ENCODE data around the gene DNAI1. TPM values are rescaled to one million over a fixed set of nuclear protein-coding genes. Genes with fewer than 3 reads are reported as not detected.

Gene DNAI1
- total and polyA plus RNA-seq, 12 donors = 0.09 to 0.28 (median 0.18) TPM; not detected in 9

- Histone ChIP-seq H3K27me3 (no peaks in the 10 kb centered on the region), H3K9me3 (no peaks in the 10 kb centered on the region), H3K4me3 (no peak overlapping the region), H3K4me1 (peaks cover 20 to 100% (median 85%) of the 10 kb centered on the region in 9 donors), H3K27ac (peak overlapping the region; percentile 23 to 93 (median 58)), H3K36me3 (no peaks in the 10 kb centered on the region)
- DNase-seq (no peak), ATAC-seq (no peak)
- TF ChIP-seq, protein P1, sequence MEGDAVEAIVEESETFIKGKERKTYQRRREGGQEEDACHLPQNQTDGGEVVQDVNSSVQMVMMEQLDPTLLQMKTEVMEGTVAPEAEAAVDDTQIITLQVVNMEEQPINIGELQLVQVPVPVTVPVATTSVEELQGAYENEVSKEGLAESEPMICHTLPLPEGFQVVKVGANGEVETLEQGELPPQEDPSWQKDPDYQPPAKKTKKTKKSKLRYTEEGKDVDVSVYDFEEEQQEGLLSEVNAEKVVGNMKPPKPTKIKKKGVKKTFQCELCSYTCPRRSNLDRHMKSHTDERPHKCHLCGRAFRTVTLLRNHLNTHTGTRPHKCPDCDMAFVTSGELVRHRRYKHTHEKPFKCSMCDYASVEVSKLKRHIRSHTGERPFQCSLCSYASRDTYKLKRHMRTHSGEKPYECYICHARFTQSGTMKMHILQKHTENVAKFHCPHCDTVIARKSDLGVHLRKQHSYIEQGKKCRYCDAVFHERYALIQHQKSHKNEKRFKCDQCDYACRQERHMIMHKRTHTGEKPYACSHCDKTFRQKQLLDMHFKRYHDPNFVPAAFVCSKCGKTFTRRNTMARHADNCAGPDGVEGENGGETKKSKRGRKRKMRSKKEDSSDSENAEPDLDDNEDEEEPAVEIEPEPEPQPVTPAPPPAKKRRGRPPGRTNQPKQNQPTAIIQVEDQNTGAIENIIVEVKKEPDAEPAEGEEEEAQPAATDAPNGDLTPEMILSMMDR (IDR thresholded peaks at IDR 0.05) = no peak
- WGBS, 2 donors = 55 to 56% methylated on average over 3 of the region's 3 CpGs
- intact Hi-C loops (cut with DNase I) = loop anchor here in 1 of 10 donors (2.0 kb wide), 1 partner anchor 37 kb away; no protein-coding TSS in a partner anchor
Observed at GRCh38 chr9:34451545-34451944, 7.1 kb upstream of the DNAI1 start.

DNA sequence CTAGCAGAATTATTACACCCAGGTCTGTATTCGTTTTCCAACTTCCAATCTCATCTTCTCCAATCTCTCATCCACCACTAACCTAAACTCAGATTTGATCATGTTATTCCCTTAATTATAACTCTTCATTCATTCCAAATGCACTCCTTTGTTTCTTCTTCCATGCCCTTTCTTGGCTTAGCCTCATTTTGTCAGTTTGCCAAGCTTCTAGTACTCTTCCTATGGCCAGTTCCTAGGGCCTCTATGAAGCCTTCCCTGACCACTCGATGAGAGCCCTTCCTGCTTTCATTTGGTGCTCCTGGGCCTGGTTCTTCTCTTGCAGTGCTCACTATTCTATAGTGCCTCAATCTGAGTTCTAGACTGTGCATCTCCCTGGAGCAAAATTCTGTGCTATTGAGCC lies 6.0 kb upstream of the DNAI1 start:
- no peak overlapping the region for H3K4me3 ChIP-seq
- H3K27me3 ChIP-seq = no peaks in the 10 kb centered on the region
- H3K9me3 ChIP-seq = no peaks in the 10 kb centered on the region
- TF ChIP-seq, protein P1 (IDR thresholded peaks at IDR 0.05) = no peak
- H3K27ac ChIP-seq = peak overlapping the region in 4 of 10 donors; percentile 54 to 93 (median 64)
- 68% methylated on average over 2 of the region's 2 CpGs for WGBS, 2 donors
- peaks cover 24 to 96% (median 84%) of the 10 kb centered on the region in 9 donors for H3K4me1 ChIP-seq
- no peaks in the 10 kb centered on the region for H3K36me3 ChIP-seq
- ATAC-seq = no peak
- no peak for DNase-seq
- intact Hi-C loops (cut with DNase I) = no loop called here

- H3K27me3 ChIP-seq = no peaks in the 10 kb centered on the region
- peak; percentile 22 to 64 for DNase-seq
- peaks cover 24 to 83% (median 75%) of the 10 kb centered on the region in 9 donors for H3K4me1 ChIP-seq
- ATAC-seq = peak in 4 of 8 donors; percentile 12 to 20 (median 14)
- H3K4me3 ChIP-seq = no peak overlapping the region
- H3K9me3 ChIP-seq = no peaks in the 10 kb centered on the region
- H3K36me3 ChIP-seq = no peaks in the 10 kb centered on the region
- peak overlapping the region in 8 of 10 donors; percentile 23 to 93 (median 56) for H3K27ac ChIP-seq
- WGBS, 2 donors = 61 to 73% methylated on average over 3 of the region's 3 CpGs
- intact Hi-C loops (cut with DNase I) = no loop called here
- TF ChIP-seq, protein P1 (IDR thresholded peaks at IDR 0.05) = peak in 7 of 9 donors; percentile 14 to 49 (median 20)
Observed at GRCh38 chr9:34454571-34455065, 4.0 kb upstream of the DNAI1 start.

DNA sequence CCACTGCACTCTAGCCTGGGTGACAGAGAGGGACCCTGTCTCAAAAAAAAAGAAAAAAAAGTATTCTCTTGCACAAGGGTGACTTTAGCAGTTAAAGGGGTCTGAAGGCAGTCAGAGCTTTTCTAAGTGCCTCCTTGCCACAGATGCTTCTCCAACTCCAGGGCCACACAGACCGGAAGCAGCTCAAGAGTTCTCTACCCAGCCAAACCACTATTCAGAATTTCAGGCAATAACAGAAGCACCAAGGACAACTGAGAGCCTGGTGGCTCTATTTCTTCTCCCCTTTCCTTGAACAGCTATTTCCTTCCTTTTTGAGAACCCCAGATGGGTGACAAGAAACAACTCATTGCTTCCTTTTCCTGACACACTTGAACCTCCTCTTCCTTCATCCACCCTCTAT lies 2.5 kb upstream of the DNAI1 start:
- peak overlapping the region in 7 of 10 donors; percentile 84 to 93 (median 89) for H3K27ac ChIP-seq
- peaks cover 16 to 73% (median 60%) of the 10 kb centered on the region in 9 donors for H3K4me1 ChIP-seq
- H3K9me3 ChIP-seq = no peaks in the 10 kb centered on the region
- no peaks in the 10 kb centered on the region for H3K27me3 ChIP-seq
- intact Hi-C loops (cut with DNase I) = no loop called here
- ATAC-seq (no peak), DNase-seq (no peak)
- TF ChIP-seq, protein P1 (IDR thresholded peaks at IDR 0.05) = no peak
- peak overlapping the region in 4 of 10 donors; percentile 72 to 91 (median 81) for H3K4me3 ChIP-seq
- H3K36me3 ChIP-seq = no peaks in the 10 kb centered on the region
- WGBS, 2 donors = 65 to 78% methylated on average over 1 of the region's 1 CpG

All from heart right ventricle (tissue), 16 donors.